ENCODE measurements around the gene OR6M1. TPM values are rescaled to one million over a fixed set of nuclear protein-coding genes. Genes with fewer than 3 reads are reported as not detected.

The OR6M1 gene
- total RNA-seq, 1 donor from 2014 or later, result not detected

- Histone ChIP-seq H3K4me3 (ENCODE audit: low read depth, low read length) (no peak overlapping the region), H3K36me3 (ENCODE audit: control insufficient read depth, insufficient read depth, low read length) (no peaks in the 10 kb centered on the region), H3K27me3 (ENCODE audit: control insufficient read depth, insufficient read depth, low read length) (no peaks in the 10 kb centered on the region)
- TF ChIP-seq CTCF (IDR thresholded peaks at IDR 0.05; ENCODE audit: insufficient read depth, low read length, poor library complexity, severe bottlenecking), result no peak
- no peak for DNase-seq (ENCODE audit: low read depth)
Measured at GRCh38 chr11:123775289-123775688, 30.9 kb downstream of the OR6M1 start.

GRCh38 chr11:123773959-123774358 lies 32.2 kb downstream of the OR6M1 start:
- no peak for TF ChIP-seq CTCF (IDR thresholded peaks at IDR 0.05; ENCODE audit: insufficient read depth, low read length, poor library complexity, severe bottlenecking)
- H3K27me3 ChIP-seq (ENCODE audit: control insufficient read depth, insufficient read depth, low read length), result no peaks in the 10 kb centered on the region
- DNase-seq (ENCODE audit: low read depth), result no peak
- H3K4me3 ChIP-seq (ENCODE audit: low read depth, low read length), result no peak overlapping the region
- no peaks in the 10 kb centered on the region for H3K36me3 ChIP-seq (ENCODE audit: control insufficient read depth, insufficient read depth, low read length)

GRCh38 chr11:123773026-123773425 lies 33.1 kb downstream of the OR6M1 start:
- TF ChIP-seq CTCF (IDR thresholded peaks at IDR 0.05; ENCODE audit: insufficient read depth, low read length, poor library complexity, severe bottlenecking), result no peak
- no peaks in the 10 kb centered on the region for H3K36me3 ChIP-seq (ENCODE audit: control insufficient read depth, insufficient read depth, low read length)
- no peaks in the 10 kb centered on the region for H3K27me3 ChIP-seq (ENCODE audit: control insufficient read depth, insufficient read depth, low read length)
- H3K4me3 ChIP-seq (ENCODE audit: low read depth, low read length), result no peak overlapping the region
- DNase-seq (ENCODE audit: low read depth), result no peak

GRCh38 chr11:123771664-123772063 lies 34.5 kb downstream of the OR6M1 start:
- no peak for DNase-seq (ENCODE audit: low read depth)
- Histone ChIP-seq H3K27me3 (ENCODE audit: control insufficient read depth, insufficient read depth, low read length) (no peaks in the 10 kb centered on the region), H3K36me3 (ENCODE audit: control insufficient read depth, insufficient read depth, low read length) (no peaks in the 10 kb centered on the region), H3K4me3 (ENCODE audit: low read depth, low read length) (no peak overlapping the region)
- no peak for TF ChIP-seq CTCF (IDR thresholded peaks at IDR 0.05; ENCODE audit: insufficient read depth, low read length, poor library complexity, severe bottlenecking)

GRCh38 chr11:123770712-123771111 lies 35.4 kb downstream of the OR6M1 start:
- DNase-seq (ENCODE audit: low read depth), result no peak
- no peaks in the 10 kb centered on the region for H3K36me3 ChIP-seq (ENCODE audit: control insufficient read depth, insufficient read depth, low read length)
- no peak overlapping the region for H3K4me3 ChIP-seq (ENCODE audit: low read depth, low read length)
- H3K27me3 ChIP-seq (ENCODE audit: control insufficient read depth, insufficient read depth, low read length), result no peaks in the 10 kb centered on the region
- TF ChIP-seq CTCF (IDR thresholded peaks at IDR 0.05; ENCODE audit: insufficient read depth, low read length, poor library complexity, severe bottlenecking), result no peak

- H3K4me3 ChIP-seq (ENCODE audit: low read depth, low read length), result no peak overlapping the region
Measured at GRCh38 chr11:123765601-123766000, 40.5 kb downstream of the OR6M1 start.

More at GRCh38 chr11:123765601-123766000, 40.5 kb downstream of the OR6M1 start:
- no peaks in the 10 kb centered on the region for H3K27me3 ChIP-seq (ENCODE audit: control insufficient read depth, insufficient read depth, low read length)
- no peaks in the 10 kb centered on the region for H3K36me3 ChIP-seq (ENCODE audit: control insufficient read depth, insufficient read depth, low read length)
- DNase-seq (ENCODE audit: low read depth), result no peak
- TF ChIP-seq CTCF (IDR thresholded peaks at IDR 0.05; ENCODE audit: insufficient read depth, low read length, poor library complexity, severe bottlenecking), result no peak

Data from kidney epithelial cell (primary cell).